AG20443 (cell line): ENCODE data around the gene SLX4IP.

Experiments
- DNase-seq: peaks from one replicate; pipeline ENCODE4 v3.0.0; 2012; ENCODE audit warnings: low spot score, mixed read lengths

SLX4IP gene

DNA sequence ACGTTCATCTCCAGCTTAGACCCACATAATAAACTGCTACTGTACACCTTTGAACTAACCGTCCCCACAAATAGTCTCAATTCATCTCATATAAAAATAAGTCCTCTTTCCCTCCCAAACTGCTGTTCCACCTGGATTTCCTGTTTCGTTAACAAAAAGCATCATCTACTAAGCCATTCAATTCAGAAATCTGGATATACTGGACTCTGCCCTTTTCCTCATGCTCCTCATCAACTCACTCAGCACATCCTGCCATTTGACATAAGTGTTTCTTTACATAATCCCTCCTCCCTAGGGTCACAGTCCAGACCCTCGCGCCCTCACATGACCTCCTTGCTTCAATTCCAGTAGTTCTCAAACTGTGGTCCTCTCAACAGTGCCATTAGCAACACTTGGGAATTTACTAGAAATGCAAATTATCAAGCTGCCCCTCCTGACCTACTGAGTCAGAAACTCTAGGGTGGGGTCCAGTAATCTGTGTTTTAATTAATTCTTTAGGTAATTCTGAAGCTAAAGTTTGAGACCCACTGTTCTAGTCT lies 5.6 kb upstream of the SLX4IP start:
- DNase-seq, result no peak

DNA sequence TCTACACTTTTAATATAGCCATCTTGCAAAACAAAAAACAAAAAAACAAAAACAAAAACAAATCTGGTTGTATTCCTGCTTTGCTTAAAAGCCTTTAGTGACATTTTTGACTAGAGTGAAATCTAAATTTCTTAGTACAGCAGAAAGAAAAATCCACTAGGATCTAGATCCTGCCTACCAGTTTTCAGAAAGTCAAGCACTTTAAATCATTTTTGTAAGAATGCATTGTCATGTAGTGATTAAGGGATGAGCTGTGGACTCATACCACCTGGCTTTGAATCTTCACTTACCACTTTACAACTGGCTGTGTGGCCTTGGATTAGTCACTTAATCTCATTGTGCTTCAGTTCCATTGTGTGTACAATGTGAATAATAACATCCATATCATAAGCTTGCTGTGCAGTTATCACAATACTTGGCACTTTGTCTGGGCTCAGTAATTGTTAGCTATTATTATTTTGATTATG lies 5.1 kb upstream of the SLX4IP start:
- DNase-seq, result no peak

DNA sequence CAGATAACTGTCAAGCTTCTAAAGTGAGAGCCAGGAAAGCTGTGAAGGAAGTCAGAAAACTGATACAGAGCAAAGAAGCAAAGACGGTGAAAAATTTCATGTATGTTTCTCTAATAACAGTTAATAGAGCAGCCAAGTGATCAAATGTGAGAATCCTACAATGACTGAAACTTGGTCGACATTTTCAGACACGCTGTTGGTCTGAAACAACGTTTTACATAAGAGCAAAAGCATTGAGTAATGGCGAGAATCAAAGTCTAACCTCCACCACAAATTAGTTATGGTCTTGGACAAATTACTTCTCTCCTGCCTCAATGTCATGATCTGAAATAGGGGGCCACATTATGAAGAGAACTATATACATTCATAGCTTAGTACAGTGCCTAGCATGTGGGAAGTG lies 4.4 kb upstream of the SLX4IP start:
- DNase-seq, result no peak

DNA sequence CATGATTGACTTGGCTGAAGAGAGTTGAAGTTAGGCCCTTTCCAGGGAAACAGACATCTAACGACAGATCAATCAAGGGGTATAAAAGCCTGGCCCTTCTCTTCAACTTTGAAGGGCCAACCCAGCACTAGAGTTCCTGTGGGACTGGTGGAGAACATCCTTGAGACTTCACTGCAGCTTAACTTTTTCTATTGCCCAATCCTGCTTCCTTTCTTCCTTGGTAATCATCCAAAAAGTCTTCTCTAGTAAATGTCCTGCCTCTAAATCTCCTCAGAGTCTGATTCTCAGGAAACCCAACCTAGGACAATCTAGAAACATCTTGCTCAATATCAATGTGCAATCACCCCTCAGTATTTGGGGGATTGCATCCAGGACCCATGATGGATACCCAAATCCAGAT lies 3.0 kb upstream of the SLX4IP start:
- DNase-seq, result no peak

DNA sequence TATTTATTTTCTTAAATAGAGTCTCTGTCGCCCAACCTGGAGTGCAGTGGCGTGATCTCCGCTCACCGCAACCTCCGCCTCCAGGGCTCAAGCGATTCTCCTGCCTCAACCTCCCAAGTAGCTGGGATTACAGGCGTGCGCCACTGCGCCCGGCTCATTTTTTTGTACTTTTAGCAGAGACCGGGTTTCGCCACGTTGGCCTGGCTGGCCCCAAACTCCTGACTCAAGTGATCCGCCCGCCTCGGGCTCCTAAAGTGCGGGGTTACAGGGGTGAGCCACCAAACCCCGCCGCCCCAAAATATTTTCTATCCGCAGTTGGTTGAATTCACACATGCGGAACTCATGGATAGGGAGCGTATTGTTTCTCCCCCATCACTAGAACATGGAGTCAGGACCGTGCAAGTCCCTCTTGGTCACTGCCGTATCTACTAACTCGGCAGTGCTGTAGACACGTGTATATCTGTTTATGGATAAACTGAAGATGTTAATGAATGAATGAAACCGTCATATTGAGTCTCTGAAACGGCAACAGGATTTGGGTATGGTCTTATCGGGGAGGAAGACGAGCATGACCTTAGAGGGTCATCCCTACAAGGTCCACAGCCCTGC lies 2.0 kb upstream of the SLX4IP start:
- no peak for DNase-seq

DNA sequence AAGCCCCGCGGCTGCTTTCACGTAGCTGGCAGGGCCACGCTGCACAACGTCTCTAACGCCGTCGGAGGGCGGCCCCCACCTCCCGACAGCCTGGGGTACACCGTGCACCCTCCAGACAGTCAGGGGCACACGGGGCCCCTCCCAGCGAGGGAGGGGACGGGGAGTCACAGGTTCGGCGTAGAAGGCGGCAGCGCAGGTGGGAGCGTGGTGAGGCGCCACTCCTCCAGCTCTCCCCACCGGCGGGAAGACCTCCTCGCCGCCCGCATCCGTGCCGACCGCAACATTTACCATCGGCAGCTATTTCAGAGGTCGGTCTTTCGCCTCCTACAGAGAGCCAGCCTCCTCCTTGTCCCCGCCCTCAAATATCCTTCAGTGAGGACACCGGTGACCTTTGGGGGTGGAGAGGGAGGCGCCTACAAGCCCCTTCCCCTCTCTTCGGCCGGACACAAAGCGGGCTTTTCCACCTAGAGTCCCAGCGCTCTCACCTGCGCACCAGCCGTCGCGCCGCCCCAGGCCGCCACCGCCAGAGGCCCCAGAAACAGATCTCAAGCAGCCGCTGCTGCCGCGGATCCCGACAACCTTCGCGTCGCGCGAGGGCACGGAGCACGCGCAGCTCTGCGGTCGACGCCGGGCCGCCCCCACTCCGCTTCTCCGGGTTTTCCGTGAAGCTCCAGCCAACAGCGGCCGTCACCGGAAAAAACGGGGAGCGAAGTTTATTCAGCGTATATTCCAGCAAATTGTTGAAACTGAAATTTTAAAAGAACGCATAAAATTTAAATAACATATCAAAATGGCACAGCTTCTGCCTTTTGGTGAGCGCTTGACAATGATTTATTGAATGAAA lies 1.3 kb upstream of the SLX4IP start, which contains the start of gene MKKS:
Gene MKKS (minus strand): TSS at position 600 of the 844 bp plus-strand sequence. CDS start 20,708 bp downstream, outside the sequence.
- peak; percentile 97 for DNase-seq

DNA sequence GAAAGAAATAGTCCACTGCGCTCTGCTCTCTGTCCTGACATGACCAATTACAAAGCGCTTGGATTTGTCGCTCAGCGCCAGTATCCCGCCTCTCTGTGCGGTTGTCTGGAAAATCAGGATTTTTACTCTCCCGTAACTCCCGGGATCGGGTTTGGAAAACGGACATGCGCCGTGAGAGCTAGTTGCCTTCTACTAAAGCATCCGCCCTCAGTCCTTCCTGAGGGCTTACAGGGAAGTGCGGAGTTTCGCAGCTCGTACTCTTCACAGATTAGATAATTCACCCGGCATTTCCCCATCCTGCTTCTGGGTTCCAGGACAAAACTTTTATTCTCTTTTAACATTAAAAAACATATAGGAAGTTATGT lies 656 bp upstream of the SLX4IP start:
- peak; percentile 94 for DNase-seq

DNA sequence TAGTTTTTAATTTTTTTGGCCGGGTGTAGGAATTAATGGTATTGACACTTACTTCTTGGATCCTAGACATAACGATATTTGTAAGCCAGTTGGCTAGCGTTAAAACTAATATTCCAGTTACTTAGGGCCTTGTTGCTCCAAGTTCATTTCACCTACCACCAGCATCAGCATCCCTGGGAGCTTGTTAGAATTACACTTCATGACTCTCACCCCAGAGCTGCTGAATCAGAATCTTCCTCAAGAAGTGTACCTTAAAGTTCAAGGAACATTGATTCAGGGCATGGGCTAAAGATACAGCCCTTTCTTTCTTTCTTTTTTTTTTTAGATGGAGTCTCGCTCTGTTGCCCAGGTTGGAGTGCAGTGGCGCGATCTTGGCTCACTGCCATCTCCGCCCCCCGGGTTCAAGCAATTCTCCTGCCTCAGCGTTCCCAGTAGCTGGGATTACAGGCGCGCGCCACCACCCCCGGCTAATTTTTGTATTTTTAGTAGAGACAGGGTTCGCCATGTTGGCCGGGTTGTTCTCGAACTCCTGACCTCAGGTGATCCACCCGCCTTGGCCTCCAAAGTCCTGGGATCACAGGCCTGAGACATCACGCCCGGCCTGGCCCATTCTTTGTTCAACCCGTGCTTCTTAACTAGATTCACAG lies 1.1 kb downstream of the SLX4IP start:
- DNase-seq, result no peak

DNA sequence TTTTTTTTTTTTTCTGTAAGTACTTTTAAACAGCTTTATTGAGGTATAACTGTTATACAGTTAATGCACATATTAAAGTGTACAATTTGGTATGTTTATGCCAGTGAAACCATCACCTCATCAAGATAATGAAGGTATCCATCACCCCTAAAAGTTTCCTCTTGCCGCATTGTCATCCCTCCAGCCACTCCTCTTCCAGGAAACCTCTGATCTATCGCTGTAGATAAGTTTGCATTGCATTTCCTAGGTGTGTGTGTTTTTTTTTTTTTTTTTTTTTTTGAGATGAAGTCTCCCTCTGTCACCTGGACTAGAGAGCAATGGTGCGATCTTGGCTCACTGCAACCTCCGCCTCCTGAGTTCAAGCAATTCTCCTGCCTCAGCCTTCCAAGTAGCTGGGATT lies 3.1 kb downstream of the SLX4IP start:
- no peak for DNase-seq

DNA sequence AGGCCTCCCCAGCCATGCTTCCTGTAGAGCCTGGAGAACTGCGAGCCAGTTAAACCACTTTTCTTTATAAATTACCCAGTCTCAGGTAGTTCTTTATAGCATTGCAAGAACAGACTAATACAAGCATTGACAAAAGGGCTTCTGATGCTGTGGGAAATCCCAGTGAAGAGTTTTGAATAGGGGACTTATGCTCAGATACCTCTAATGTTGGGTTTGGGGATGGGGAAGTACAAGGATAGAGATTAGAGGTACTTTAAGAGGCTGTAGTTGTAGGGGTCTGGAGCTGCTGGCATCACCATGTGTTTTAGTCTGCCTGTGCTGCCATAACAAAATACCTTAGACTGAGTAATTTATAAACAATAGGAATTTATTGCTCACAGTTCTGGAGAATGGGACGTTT lies 8.8 kb downstream of the SLX4IP start:
- DNase-seq, result no peak

DNA sequence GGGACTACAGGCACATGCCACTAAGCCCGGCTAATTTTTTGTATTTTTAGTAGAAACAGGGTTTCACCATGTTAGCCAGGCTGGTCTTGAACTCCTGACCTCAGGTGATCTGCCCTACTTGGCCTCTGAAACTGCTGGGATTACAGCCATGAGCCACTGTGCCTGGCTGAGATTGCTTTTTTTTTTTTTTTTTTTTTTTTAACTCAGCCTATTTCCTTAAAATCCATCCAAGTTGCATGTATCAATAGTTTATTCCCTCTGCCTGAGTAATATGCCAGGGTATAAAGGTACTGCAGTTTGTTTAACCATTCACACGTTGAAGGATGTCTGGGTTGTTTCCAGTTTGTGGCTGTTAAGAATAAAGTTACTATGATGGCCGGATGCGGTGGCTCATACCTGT lies 10.7 kb downstream of the SLX4IP start:
- DNase-seq, result no peak

DNA sequence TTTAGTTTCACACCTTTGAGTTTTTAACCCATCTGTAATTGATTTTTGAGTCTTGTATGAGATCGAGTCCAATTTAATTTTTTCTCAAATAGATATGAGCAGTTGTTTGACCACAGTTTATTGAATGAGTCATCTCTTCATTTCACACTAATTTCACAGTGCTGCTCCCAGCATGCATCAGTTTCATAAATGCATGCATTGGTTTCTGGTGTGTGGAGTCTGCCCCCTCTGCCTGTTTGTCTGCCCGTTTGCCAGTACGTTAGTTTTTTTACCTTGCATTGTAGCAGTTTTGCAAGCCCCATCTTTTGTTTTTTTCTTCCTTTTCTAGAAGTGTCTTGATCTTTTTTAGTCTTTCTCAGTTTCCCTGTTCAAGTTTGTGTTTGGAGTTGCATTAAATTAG lies 11.9 kb downstream of the SLX4IP start:
- DNase-seq, result peak; percentile 70

DNA sequence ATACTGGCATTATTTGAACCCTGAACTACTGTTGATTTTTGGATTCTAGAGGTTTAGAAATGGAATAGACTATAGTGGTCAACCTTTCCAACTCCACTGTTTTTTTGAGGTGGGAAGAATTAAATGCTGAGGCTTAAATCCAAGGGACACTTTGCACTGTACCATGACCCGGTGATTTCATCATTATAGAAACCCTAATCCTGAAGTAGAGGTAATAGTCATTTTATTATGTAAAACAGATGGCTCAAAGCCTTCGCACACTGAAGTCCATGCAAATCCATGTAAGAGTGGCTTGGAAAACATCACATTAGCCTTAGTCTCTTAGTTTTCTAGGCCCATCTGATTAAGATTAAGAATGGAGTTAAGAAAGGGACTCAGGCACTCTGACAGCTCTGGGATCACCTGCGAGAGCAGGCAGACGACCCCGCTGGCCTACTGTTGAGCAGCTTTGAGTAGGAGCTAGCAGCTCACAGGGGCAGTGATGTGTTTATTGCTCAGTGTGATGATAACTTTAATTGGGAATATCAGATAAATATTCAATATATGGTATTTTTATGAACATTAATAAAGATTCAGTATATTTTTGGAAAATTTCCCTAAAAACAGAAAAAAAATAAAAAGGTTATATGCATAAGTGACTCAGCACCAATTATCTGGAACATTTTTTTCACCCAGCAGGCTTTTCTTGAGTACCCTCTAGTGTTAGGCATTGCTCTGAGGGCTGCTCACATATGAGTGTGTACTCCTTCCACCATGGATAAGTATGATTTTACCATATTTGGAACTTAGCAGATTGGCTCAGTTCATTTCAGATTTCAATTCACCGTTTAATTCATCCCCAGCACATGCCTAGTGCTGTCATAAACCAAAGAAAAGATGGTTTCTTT lies 13.4 kb downstream of the SLX4IP start:
- no peak for DNase-seq

DNA sequence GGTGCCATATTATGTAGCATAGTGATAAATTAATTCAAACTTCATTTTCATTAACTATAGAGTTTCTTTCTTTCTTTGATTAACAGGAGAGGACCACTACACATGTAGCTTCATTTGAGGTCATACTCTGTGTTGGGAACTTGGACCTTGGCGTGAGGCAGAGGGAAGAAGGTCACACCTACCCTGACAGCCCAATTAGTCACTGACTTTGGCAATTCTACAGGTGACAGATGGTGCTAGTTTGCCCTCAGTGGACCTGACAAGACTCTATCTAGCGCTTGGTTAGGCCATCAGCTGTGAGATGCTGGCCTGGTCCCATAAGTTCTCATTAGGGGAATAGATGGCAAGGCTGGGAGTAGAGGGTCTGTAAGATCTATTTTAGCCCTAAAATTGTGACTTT lies 14.2 kb downstream of the SLX4IP start:
- no peak for DNase-seq

DNA sequence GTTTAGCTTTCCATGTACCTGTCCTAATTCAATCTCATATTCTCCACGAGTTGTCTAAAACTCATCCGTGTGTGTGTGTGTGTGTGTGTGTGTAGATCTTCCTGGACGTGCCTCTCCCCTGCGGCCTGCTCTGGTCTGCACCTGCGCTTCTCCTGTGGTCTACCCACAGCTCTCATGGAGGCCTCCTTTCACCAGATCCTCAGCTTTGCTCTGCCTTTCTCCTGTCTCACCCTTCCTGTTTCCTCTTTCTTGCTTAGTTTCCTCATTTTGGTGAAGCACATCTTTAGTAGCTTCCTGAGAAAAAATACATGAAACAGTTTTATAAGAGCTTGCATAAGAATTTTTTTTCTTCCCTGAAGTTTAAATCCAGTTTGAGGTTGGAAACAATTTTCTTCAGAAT lies 18.1 kb downstream of the SLX4IP start:
- no peak for DNase-seq

DNA sequence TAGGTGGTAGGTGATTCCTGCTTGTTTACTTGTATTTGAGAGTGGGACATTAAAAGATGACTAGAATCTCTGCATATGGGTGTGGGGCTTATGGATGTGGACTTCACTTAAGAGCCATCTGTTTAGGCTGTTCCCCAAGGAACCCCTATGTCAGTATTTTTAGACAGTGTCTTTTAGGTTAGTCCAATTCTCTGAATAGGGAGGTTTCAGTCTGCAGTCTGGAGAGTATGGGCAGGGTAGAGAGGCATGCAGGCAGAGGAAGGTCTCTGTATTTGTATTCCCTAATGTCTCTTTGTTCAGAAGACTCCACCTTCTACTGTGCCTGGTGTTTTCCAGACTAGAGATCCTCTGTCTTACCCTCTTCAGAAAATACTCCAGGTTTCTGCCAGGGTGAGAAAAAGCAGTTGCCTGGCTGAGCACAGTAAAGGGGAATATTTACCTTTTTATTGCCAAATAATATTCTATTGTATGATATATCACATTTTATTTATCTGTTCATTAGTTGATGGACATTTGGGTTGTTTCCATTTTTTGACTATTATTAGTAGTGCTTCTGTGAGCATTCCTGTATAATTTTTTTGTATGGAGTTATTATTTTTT lies 19.1 kb downstream of the SLX4IP start:
- DNase-seq, result no peak

DNA sequence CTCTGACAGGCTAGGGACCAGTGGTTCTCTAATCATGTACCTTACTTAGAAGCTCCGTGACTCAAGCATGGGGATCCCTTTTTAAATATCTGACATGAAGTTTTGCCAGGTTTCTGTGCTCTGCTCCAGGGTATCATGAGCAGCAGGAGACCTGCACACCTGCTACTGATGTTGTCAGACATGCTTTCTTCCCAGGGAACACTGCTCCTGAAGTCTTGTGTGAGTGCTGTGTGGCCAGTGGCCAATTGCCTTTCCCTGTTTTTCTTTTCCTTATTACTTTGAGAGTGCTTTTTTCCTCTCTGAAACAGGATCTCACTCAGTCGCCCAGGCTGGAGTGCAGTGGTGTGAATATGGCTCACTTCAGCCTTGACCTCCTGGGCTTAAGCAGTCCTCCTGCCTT lies 26.4 kb downstream of the SLX4IP start:
- no peak for DNase-seq

DNA sequence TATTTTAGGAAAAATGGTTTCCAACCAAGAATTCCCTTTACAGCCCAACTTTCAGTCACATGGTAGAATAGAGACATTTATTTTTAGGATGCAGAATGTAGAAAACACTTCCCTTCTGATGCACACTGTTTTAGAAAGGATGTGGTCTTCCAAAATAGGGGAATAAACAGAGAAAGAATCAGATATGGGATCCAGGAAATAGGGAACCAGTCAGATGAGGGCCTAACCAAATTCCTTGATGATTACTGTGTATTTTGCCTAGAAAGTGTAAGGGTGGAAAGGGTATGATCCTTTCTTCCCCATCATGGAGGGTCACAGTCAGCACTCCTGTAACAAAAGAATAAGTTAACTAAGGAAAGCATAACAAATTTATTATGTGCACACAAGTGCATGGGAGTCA lies 27.4 kb downstream of the SLX4IP start:
- no peak for DNase-seq

DNA sequence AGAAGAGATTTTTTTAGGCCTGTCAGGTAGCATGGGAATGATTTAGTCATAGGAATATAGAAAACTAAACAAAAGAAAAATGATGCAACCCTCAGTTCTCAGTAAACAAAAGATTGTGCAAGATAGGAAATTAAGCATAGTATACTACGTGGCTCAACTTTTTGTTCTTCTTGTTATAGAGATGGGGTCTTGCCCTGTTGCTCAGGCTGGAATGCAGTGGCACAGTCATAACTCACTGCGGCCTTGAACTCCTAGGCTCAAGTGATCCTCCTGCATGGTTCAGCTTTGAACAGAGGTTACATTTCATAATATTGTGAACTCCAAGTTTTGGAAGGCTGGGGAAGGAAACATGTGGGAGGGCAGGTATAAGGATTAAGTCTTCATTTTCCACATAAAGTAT lies 28.5 kb downstream of the SLX4IP start:
- DNase-seq, result no peak

DNA sequence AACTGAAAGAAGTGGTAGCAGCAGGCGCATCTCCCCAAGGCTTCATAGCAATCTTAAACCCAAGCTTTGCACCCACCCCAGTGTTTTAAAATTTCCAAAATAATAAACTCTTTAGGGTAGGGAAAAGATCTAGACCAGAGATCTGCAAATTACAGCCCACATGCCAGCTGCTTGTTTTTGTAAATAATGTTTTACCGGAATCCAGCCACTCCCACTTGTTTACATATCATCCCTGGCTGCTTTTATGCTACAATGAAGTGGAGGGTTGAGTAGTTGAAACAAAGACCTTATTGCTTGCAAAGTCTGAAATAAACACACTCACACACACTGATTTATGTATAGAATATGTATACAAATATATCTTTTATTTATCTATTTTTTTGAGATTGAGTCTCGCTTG lies 30.0 kb downstream of the SLX4IP start:
- no peak for DNase-seq

DNA sequence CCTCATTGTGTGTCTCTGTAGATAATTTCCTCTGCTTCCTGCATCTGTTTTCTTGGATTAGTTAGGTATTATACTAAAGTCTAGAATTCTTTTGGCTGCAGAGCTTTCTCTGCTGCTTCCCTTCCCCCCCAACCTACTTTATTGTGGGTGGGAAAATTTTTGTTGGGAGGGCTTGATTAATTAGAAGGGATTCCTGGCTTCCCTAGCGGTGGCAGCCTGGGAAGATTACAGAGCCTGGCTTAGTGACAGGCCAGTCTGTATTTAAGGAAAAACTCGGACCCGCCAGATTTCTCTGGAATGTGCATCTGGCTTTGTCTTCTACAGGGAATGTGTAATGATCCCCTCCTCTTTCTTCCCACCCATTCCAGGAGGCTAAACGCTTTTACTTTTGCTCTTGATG lies 31.2 kb downstream of the SLX4IP start:
- peak; percentile 14 for DNase-seq
